H1 (cell line): ENCODE data around the gene ECI1. TPM values are rescaled to one million over a fixed set of nuclear protein-coding genes. Genes with fewer than 3 reads are reported as not detected.

ENCODE experiments used
- CTCF ChIA-PET: fragments of 300-600 bp; sonication (Branson Sonifier 250); formaldehyde crosslinking; loops from one replicate; lab custom pipeline; 2021; ENCODE audit not compliant: partially characterized antibody; lab: Charles Lee
- POLR2A ChIA-PET: fragments of 300-600 bp; sonication (Branson Sonifier 250); formaldehyde crosslinking; loops from one replicate; lab custom pipeline; 2021; ENCODE audit warnings: inconsistent platforms; ENCODE audit not compliant: partially characterized antibody; lab: Charles Lee
- DNase-seq, 2 experiments: peaks; one replicate each; pipeline versions ENCODE4 v3.0.0 to v3.0.0-alpha.2; 2010 to 2022; ENCODE audit warnings: low spot score in 2 of 2, low read depth in 1 of 2, mixed read lengths in 1 of 2
- FAIRE-seq: peaks from 2 replicates; lab custom pipeline; 2011; peaks lifted over from hg19 to GRCh38; lab: Jason Lieb, UNC
- H2AFZ ChIP-seq: 2 replicates; pipeline ENCODE4 v1.8.1; 2012; ENCODE audit warnings: low read length, inconsistent platforms
- H2AK5ac ChIP-seq: 2 replicates; pipeline ENCODE4 v1.6.1; 2013; ENCODE audit warnings: low read depth, low read length
- H2BK120ac ChIP-seq: replicated peaks from 2 replicates; pipeline ENCODE3; 2013; ENCODE audit warnings: low read depth, low read length, inconsistent platforms
- H2BK12ac ChIP-seq: 2 replicates; pipeline ENCODE4 v1.6.1; 2013; ENCODE audit warnings: low read depth, low read length
- H2BK15ac ChIP-seq: 2 replicates; pipeline ENCODE4 v1.6.1; 2013; ENCODE audit warnings: low read length
- H2BK20ac ChIP-seq: 2 replicates; pipeline ENCODE4 v1.6.1; 2013; ENCODE audit warnings: low read length
- H2BK5ac ChIP-seq: 2 replicates; pipeline ENCODE4 v1.6.1; 2013; ENCODE audit warnings: low read depth, low read length
- H3K14ac ChIP-seq: 2 replicates; pipeline ENCODE4 v1.6.1; 2013; ENCODE audit warnings: inconsistent platforms; ENCODE audit not compliant: insufficient read length
- H3K18ac ChIP-seq: 2 replicates; pipeline ENCODE4 v1.6.1; 2013; ENCODE audit warnings: low read length; ENCODE audit errors: extremely low read depth
- H3K23ac ChIP-seq: 2 replicates; pipeline ENCODE4 v1.6.1; 2013; ENCODE audit warnings: inconsistent platforms; ENCODE audit not compliant: insufficient read length
- H3K23me2 ChIP-seq: 2 replicates; pipeline ENCODE4 v1.6.1; 2013; ENCODE audit warnings: low read depth, low read length
- H3K27ac ChIP-seq: 2 replicates; pipeline ENCODE4 v1.6.1; 2011; ENCODE audit warnings: low read depth, low read length, inconsistent platforms
- H3K27me3 ChIP-seq, 4 experiments: replicated peaks in 1 of 4; 1 replicate in 1 of 4; 2 replicates in 3 of 4; pipeline versions ENCODE4 v1.6.1 to v1.8.1; 2011 to 2013; ENCODE audit warnings: low read length in 3 of 4, mild to moderate bottlenecking in 3 of 4, inconsistent platforms in 2 of 4, mixed read lengths in 2 of 4, moderate library complexity in 1 of 4; ENCODE audit not compliant: control insufficient read depth in 3 of 4, insufficient read depth in 3 of 4; ENCODE audit errors: extremely low read depth in 1 of 4
- H3K36me3 ChIP-seq, 4 experiments: 2 replicates each; pipeline versions ENCODE4 v1.6.1 to v1.8.1; 2011 to 2013; ENCODE audit warnings: mild to moderate bottlenecking in 4 of 4, low read length in 3 of 4, moderate library complexity in 2 of 4, control low read depth in 1 of 4, inconsistent platforms in 1 of 4; ENCODE audit not compliant: insufficient read depth in 4 of 4, control insufficient read depth in 2 of 4
- H3K4ac ChIP-seq: replicated peaks from 2 replicates; pipeline ENCODE3; 2013; ENCODE audit warnings: low read length, low read depth, mixed read lengths, inconsistent platforms; ENCODE audit not compliant: insufficient read length
- H3K4me1 ChIP-seq, 4 experiments: replicated peaks in 1 of 4; 1 replicate in 1 of 4; 2 replicates in 3 of 4; pipeline versions ENCODE4 v1.6.1 to v1.8.1; 2011 to 2013; ENCODE audit warnings: low read length in 3 of 4, inconsistent platforms in 2 of 4, mixed read lengths in 1 of 4; ENCODE audit not compliant: insufficient read depth in 4 of 4, control insufficient read depth in 3 of 4
- H3K4me2 ChIP-seq, 2 experiments: 2 replicates each; pipeline versions ENCODE4 v1.6.1 to v1.8.1; 2011 to 2013; ENCODE audit warnings: low read depth in 2 of 2, low read length in 2 of 2, control low read depth in 1 of 2, inconsistent platforms in 1 of 2, mild to moderate bottlenecking in 1 of 2; ENCODE audit not compliant: insufficient read depth in 1 of 2
- H3K4me3 ChIP-seq, 4 experiments: fragments of 200-600, 300-600 bp in 1 of 4; sonication (generic), shearing (Covaris generic), sonication (Bioruptor Twin) in 1 of 4; 2 replicates each; pipeline versions ENCODE4 v1.5.1 to v1.8.1; 2011 to 2016; ENCODE audit warnings: low read length in 4 of 4, low read depth in 3 of 4, control low read depth in 2 of 4, inconsistent platforms in 2 of 4, mild to moderate bottlenecking in 2 of 4, mixed read lengths in 1 of 4, moderate library complexity in 1 of 4; ENCODE audit not compliant: insufficient read depth in 2 of 4; ENCODE audit errors: extremely low read depth in 1 of 4
- H3K56ac ChIP-seq: replicated peaks from 2 replicates; pipeline ENCODE3; 2013; ENCODE audit warnings: low read depth, mild to moderate bottlenecking, mixed read lengths, low read length, inconsistent platforms; ENCODE audit not compliant: insufficient read length
- H3K79me1 ChIP-seq: 2 replicates; pipeline ENCODE4 v1.6.1; 2013; ENCODE audit warnings: low read depth, low read length, control low read depth
- H3K79me2 ChIP-seq, 2 experiments: 2 replicates each; pipeline versions ENCODE4 v1.6.1 to v1.8.1; 2012 to 2013; ENCODE audit warnings: low read length in 2 of 2, mild to moderate bottlenecking in 2 of 2, inconsistent platforms in 1 of 2; ENCODE audit not compliant: insufficient read depth in 2 of 2, control insufficient read depth in 1 of 2
- H3K9ac ChIP-seq, 4 experiments: replicated peaks in 1 of 4; 1 replicate in 1 of 4; 2 replicates in 3 of 4; pipeline versions ENCODE4 v1.6.1 to v1.8.1; 2011 to 2013; ENCODE audit warnings: low read depth in 3 of 4, low read length in 3 of 4, control low read depth in 2 of 4, mild to moderate bottlenecking in 2 of 4, moderate library complexity in 2 of 4, inconsistent platforms in 1 of 4; ENCODE audit errors: extremely low read depth in 1 of 4
- H3K9me3 ChIP-seq, 2 experiments: 2 replicates each; pipeline versions ENCODE4 v1.6.1 to v1.8.1; 2012 to 2013; ENCODE audit warnings: mild to moderate bottlenecking in 2 of 2, moderate library complexity in 2 of 2, control low read depth in 1 of 2, inconsistent platforms in 1 of 2, low read depth in 1 of 2, low read length in 1 of 2, mixed read lengths in 1 of 2; ENCODE audit not compliant: insufficient read depth in 2 of 2
- H4K20me1 ChIP-seq, 2 experiments: replicated peaks in 1 of 2; 2 replicates each; pipeline versions ENCODE3 to v1.8.1; 2011 to 2013; ENCODE audit warnings: inconsistent platforms in 2 of 2, low read length in 2 of 2, mild to moderate bottlenecking in 1 of 2; ENCODE audit not compliant: insufficient read depth in 2 of 2, control insufficient read depth in 1 of 2
- H4K5ac ChIP-seq: 2 replicates; pipeline ENCODE4 v1.6.1; 2013; ENCODE audit warnings: low read length, low read depth, mixed read lengths, inconsistent platforms; ENCODE audit not compliant: insufficient read length
- H4K8ac ChIP-seq: 2 replicates; pipeline ENCODE4 v1.8.0; 2013; ENCODE audit warnings: mild to moderate bottlenecking, moderate library complexity, low read length, inconsistent platforms; ENCODE audit not compliant: insufficient read depth; ENCODE audit errors: extremely low read depth
- H4K91ac ChIP-seq: replicated peaks from 2 replicates; pipeline ENCODE3; 2013; ENCODE audit warnings: low read length, mixed read lengths, inconsistent platforms; ENCODE audit not compliant: insufficient read length
- CHD1 ChIP-seq: IDR thresholded peaks from 2 replicates; pipeline ENCODE4 v1.6.1; 2012; ENCODE audit warnings: low read depth, low read length, improper control_type of control experiment
- EZH2 ChIP-seq: fragments of 200-600 bp; sonication (generic); IDR thresholded peaks from 2 replicates; pipeline ENCODE4 v1.7.1; 2012; ENCODE audit warnings: low read depth, mild to moderate bottlenecking, moderate library complexity, low read length, inconsistent platforms; ENCODE audit not compliant: severe bottlenecking
- FOSL1 ChIP-seq: IDR thresholded peaks from 2 replicates; pipeline ENCODE4 v1.6.1; 2011; ENCODE audit warnings: mild to moderate bottlenecking, low read depth, low read length, moderate library complexity; ENCODE audit not compliant: insufficient read depth
- GABPA ChIP-seq: IDR thresholded peaks from 2 replicates; pipeline ENCODE4 v1.6.1; 2011; ENCODE audit warnings: mild to moderate bottlenecking, low read length, moderate library complexity, borderline replicate concordance; ENCODE audit not compliant: insufficient read depth
- KDM5A ChIP-seq: fragments of 200-600 bp; IDR thresholded peaks from 2 replicates; pipeline ENCODE4 v1.7.1; 2012; ENCODE audit warnings: mild to moderate bottlenecking, low read length, inconsistent platforms, mixed read lengths
- NANOG ChIP-seq: IDR thresholded peaks from 2 replicates; pipeline ENCODE4 v1.6.1; 2011; ENCODE audit warnings: low read length, low read depth, mild to moderate bottlenecking, inconsistent platforms; ENCODE audit not compliant: insufficient read depth, poor library complexity, severe bottlenecking
- RAD21 ChIP-seq, 2 experiments: IDR thresholded peaks in 1 of 2; conservative IDR thresholded peaks in 1 of 2; 2 replicates each; pipeline ENCODE4 v1.6.1; 2011; ENCODE audit warnings: low read depth in 2 of 2, low read length in 2 of 2, improper control_type of control experiment in 1 of 2, inconsistent platforms in 1 of 2, mild to moderate bottlenecking in 1 of 2, moderate library complexity in 1 of 2
- RBBP5 ChIP-seq: IDR thresholded peaks from 2 replicates; pipeline ENCODE4 v1.7.1; 2012; ENCODE audit warnings: low read depth, mild to moderate bottlenecking, inconsistent platforms, low read length, moderate library complexity, borderline replicate concordance
- RNF2 ChIP-seq: fragments of 200-900, 300-1000 bp; sonication (generic); IDR thresholded peaks from 2 replicates; pipeline ENCODE4 v1.7.1; 2016; ENCODE audit warnings: borderline replicate concordance, low read depth, mild to moderate bottlenecking, antibody characterized with exemption, low read length; ENCODE audit not compliant: poor library complexity, severe bottlenecking; ENCODE audit errors: missing control alignments
- WGBS, 2 experiments: shearing (Covaris generic) in 1 of 2; methylation state at CpG; one replicate each; pipeline versions ENCODE4 v1.1.6 to v1.1.7; 2013 to 2015; ENCODE audit warnings: low lambda C conversion rate in 2 of 2, mixed read lengths in 2 of 2, inconsistent platforms in 1 of 2, low coverage in 1 of 2, missing lambda C conversion rate in 1 of 2; ENCODE audit not compliant: insufficient replicate concordance in 2 of 2, insufficient coverage in 1 of 2, insufficient read length in 1 of 2; ENCODE audit errors: extremely low coverage in 1 of 2, missing lambda C conversion rate in 1 of 2; 5-methylcytosine and 5-hydroxymethylcytosine counted together
- polyA plus RNA-seq, 7 experiments: library from polyadenylated mRNA; depleted of rRNA in 3 of 7; stranded (reverse) in 5 of 7; unstranded in 2 of 7; fragments of >200 nt in 5 of 7; fragments of 200-250 nt in 2 of 7; gene quantifications; 1 replicate in 5 of 7; 2 replicates in 1 of 7; 4 replicates in 1 of 7; pipeline versions ENCODE4 v1.2.1 to v1.2.3, GENCODE V29; 2011 to 2013; ENCODE audit warnings: missing spikeins in 2 of 7, mixed read lengths in 2 of 7
- total RNA-seq: library from RNA; stranded (reverse); fragmentation: NEBNext Ultra II Directional; extraction: Animal tissue kit (Norgen Biotek cat#: 25700); gene quantifications from 2 replicates; pipeline ENCODE4 v1.2.1, GENCODE V29; 2021

ECI1 gene
- total and polyA plus RNA-seq, 2 of the 8 experiments (the other 6 are each of a cell fraction or from before 2014, with no cell fraction given) = 79.5 to 151 TPM

GRCh38 chr16:2232094-2232990, 19.0 kb downstream of the ECI1 start:
- Histone ChIP-seq H3K27ac (no peak overlapping the region), H3K4me2 (no peak overlapping the region), H3K4me1 (peaks cover 0 to 7% (median 4%) of the 10 kb centered on the region in 4 experiments; a peak in 5 of 7 replicates), H2BK20ac (no peak overlapping the region), H4K8ac (no peak overlapping the region), H3K9ac (no peak overlapping the region; a peak in 1 of 7 replicates), H3K27me3 (peaks cover 4 to 10% (median 8%) of the 10 kb centered on the region in 4 experiments; a peak in 6 of 7 replicates), H2AFZ (no peak overlapping the region), H3K9me3 (no peaks in the 10 kb centered on the region), H3K79me1 (no peaks in the 10 kb centered on the region), H3K36me3 (peaks cover 3 to 55% (median 6%) of the 10 kb centered on the region in 4 experiments; a peak in 5 of 8 replicates), H3K56ac (no peak overlapping the region), H2BK5ac (no peak overlapping the region), H2BK12ac (no peak overlapping the region), H4K5ac (no peak overlapping the region), H2AK5ac (no peak overlapping the region), H3K4ac (no peak overlapping the region), H3K79me2 (peaks cover 0 to 4% of the 10 kb centered on the region in 2 experiments; a peak in 1 of 4 replicates), H3K23me2 (peaks cover 10% of the 10 kb centered on the region; the same call in 1 of the 2 replicates), H2BK120ac (no peak overlapping the region), H4K91ac (no peak overlapping the region), H3K23ac (no peak overlapping the region), H3K4me3 (no peak overlapping the region), H3K18ac (no peak overlapping the region), H2BK15ac (no peak overlapping the region), H4K20me1 (peaks cover 5 to 18% of the 10 kb centered on the region in 2 experiments), H3K14ac (no peak overlapping the region)
- ChIA-PET POLR2A (interaction anchor here (1.0 to 3.1 kb wide), 10 partner anchors 7 to 77 kb away, joined by 3 to 14 read pairs (median 4); partner anchors contain the start of genes E4F1, ECI1, PGP and TRAF7), CTCF (interaction anchor here (1.4 to 2.5 kb wide), 2 partner anchors 15 to 37 kb away, joined by 5 to 7 read pairs; no protein-coding TSS in a partner anchor)
- FAIRE-seq (no peak), DNase-seq (no peak)
- 92% methylated on average over 38 of the region's 41 CpGs; no CpG with 5 or more reads in 1 of the 2 experiments for WGBS, 2 experiments
- TF ChIP-seq CHD1 (no peak), RNF2 (no peak), GABPA (no peak), RBBP5 (no peak), KDM5A (no peak), EZH2 (no peak), RAD21 (IDR thresholded peaks at IDR 0.05 in 1 of 2, conservative IDR thresholded peaks at IDR 0.05 in 1 of 2; ENCODE audit: low read depth in 2 of 2, low read length in 2 of 2) (no peak), FOSL1 (no peak), NANOG (no peak)
